NT2/D1 (cell line): Measurements from ENCODE around the gene KLHL11.
A peak's percentile ranks its signal among the peaks of the same experiment; 100 is the strongest.

Experiments used
- DNase-seq: peaks from one replicate; pipeline ENCODE4 v3.0.0-alpha.2; 2011; ENCODE audit warnings: low read depth, low spot score
- H3K27me3 ChIP-seq: 2 replicates; pipeline ENCODE4 v1.6.0; 2011; ENCODE audit warnings: mild to moderate bottlenecking; ENCODE audit not compliant: insufficient read length, insufficient read depth
- H3K36me3 ChIP-seq: 2 replicates; pipeline ENCODE4 v1.6.1; 2011; ENCODE audit warnings: mild to moderate bottlenecking, low read length, mixed read lengths; ENCODE audit not compliant: insufficient read depth, insufficient read length
- H3K4me1 ChIP-seq: 2 replicates; pipeline ENCODE4 v1.5.1; 2011; ENCODE audit not compliant: insufficient read depth, insufficient read length
- H3K4me3 ChIP-seq: 2 replicates; pipeline ENCODE4 v1.5.1; 2011; ENCODE audit warnings: low read depth; ENCODE audit not compliant: insufficient read length
- H3K9ac ChIP-seq: 2 replicates; pipeline ENCODE4 v1.6.0; 2011; ENCODE audit warnings: low read depth; ENCODE audit not compliant: insufficient read length
- H3K9me3 ChIP-seq: 2 replicates; pipeline ENCODE4 v1.5.1; 2011; ENCODE audit warnings: mild to moderate bottlenecking, low read length; ENCODE audit not compliant: insufficient read depth
- SUZ12 ChIP-seq: IDR thresholded peaks from 2 replicates; pipeline ENCODE4 v1.6.1; 2011; ENCODE audit not compliant: insufficient read length, insufficient read depth; ENCODE audit errors: extremely low read depth
- YY1 ChIP-seq: IDR thresholded peaks from 2 replicates; pipeline ENCODE4 v1.6.1; 2011; ENCODE audit not compliant: insufficient read length, insufficient read depth
- ZNF274 ChIP-seq: IDR thresholded peaks from 2 replicates; pipeline ENCODE4 v1.6.1; 2011; ENCODE audit warnings: mild to moderate bottlenecking, low read depth, low read length

The KLHL11 gene, protein sequence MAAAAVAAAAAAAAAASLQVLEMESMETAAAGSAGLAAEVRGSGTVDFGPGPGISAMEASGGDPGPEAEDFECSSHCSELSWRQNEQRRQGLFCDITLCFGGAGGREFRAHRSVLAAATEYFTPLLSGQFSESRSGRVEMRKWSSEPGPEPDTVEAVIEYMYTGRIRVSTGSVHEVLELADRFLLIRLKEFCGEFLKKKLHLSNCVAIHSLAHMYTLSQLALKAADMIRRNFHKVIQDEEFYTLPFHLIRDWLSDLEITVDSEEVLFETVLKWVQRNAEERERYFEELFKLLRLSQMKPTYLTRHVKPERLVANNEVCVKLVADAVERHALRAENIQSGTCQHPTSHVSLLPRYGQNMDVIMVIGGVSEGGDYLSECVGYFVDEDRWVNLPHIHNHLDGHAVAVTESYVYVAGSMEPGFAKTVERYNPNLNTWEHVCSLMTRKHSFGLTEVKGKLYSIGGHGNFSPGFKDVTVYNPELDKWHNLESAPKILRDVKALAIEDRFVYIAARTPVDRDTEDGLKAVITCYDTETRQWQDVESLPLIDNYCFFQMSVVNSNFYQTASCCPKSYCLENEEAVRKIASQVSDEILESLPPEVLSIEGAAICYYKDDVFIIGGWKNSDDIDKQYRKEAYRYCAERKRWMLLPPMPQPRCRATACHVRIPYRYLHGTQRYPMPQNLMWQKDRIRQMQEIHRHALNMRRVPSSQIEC

DNA sequence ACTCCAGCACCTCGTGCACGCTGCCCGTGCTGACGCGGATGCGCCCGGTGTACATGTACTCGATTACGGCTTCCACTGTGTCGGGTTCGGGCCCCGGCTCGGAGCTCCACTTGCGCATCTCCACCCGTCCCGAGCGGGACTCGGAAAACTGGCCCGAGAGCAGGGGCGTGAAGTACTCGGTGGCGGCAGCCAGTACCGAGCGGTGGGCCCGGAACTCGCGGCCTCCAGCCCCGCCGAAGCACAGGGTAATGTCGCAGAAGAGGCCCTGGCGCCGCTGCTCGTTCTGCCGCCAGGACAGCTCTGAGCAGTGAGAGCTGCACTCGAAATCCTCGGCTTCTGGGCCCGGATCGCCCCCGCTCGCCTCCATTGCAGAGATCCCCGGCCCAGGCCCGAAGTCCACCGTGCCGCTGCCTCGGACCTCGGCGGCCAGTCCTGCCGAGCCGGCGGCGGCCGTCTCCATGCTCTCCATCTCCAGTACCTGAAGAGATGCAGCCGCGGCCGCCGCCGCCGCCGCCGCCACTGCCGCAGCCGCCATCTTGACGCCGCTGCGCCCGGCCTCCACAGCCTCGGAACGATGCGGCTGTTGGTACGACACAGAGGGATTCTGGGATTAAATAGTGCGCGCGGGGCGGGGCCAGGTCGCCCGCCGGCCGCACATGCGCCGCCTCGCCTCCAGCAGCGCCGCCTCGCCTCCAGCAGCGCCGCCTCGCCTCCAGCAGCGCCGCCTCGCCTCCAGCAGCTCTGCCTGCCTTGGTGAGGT, at the start of gene KLHL11:
TSS of gene KLHL11 (minus strand) at position 588 of the 760 bp plus-strand sequence. CDS start at position 535, 53 bp downstream.
- Histone ChIP-seq H3K36me3 (peaks cover 38% of the 10 kb centered on the region), H3K27me3 (no peaks in the 10 kb centered on the region), H3K4me3 (peak within 1 kb of the TSS; percentile 98), H3K9ac (peak within 1 kb of the TSS; percentile 99), H3K4me1 (peaks cover 8% of the 10 kb centered on the region), H3K9me3 (no peaks in the 10 kb centered on the region)
- DNase-seq, result peak; percentile 80
- peak; percentile 81 for TF ChIP-seq YY1
- TF ChIP-seq ZNF274, result no peak

DNA sequence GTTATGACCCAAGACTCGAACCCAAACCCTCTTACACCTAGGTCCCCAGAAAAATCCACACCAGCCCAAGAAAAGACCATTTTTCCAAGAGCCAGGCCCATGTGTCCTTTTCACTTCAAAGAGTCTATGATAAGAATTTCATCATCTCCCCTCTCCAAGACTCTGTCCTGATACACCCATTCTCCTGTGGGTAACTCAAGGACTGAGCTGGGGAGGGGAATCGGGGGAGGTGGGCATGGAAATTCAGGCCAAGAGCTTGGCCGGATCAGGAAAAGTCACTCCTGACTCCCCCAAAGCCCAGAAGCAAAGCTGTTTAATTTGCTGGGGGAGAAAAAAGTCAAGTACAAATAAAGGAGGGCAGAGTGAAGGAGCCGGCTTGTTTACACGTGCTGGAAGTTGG, 49.8 kb upstream of the KLHL11 start:
- no peak for TF ChIP-seq SUZ12
- no peak for TF ChIP-seq YY1
- no peak for TF ChIP-seq ZNF274
- no peak overlapping the region for H3K4me3 ChIP-seq
- no peak for DNase-seq
- no peaks in the 10 kb centered on the region for H3K27me3 ChIP-seq
- peaks cover 15% of the 10 kb centered on the region for H3K4me1 ChIP-seq
- H3K36me3 ChIP-seq, result peaks cover 77% of the 10 kb centered on the region
- H3K9me3 ChIP-seq, result no peaks in the 10 kb centered on the region
- no peak overlapping the region for H3K9ac ChIP-seq

DNA sequence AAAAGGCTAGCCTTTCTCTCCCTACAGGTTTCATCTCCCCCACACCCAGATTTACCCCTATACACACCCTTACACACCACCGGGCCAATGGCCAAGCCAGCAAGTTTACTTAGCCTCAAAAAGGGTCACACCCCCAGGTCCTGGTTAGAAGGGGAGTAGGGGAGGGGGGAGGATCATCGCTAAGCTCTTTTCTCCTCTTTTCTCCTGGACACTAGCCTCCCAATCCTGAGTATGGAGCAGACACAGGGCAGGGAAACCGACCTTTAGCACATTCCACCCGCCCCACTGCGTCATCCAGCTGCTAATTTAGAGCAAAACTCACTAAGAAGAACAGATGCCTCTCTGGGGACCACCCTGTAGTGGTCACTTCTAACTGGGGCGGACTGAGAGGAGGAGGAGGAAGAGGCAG, 49.1 kb upstream of the KLHL11 start:
- Histone ChIP-seq H3K4me3 (no peak overlapping the region), H3K9ac (no peak overlapping the region), H3K36me3 (peaks cover 83% of the 10 kb centered on the region), H3K27me3 (no peaks in the 10 kb centered on the region), H3K4me1 (peaks cover 14% of the 10 kb centered on the region), H3K9me3 (no peaks in the 10 kb centered on the region)
- no peak for TF ChIP-seq SUZ12
- no peak for TF ChIP-seq ZNF274
- TF ChIP-seq YY1, result no peak
- no peak for DNase-seq

DNA sequence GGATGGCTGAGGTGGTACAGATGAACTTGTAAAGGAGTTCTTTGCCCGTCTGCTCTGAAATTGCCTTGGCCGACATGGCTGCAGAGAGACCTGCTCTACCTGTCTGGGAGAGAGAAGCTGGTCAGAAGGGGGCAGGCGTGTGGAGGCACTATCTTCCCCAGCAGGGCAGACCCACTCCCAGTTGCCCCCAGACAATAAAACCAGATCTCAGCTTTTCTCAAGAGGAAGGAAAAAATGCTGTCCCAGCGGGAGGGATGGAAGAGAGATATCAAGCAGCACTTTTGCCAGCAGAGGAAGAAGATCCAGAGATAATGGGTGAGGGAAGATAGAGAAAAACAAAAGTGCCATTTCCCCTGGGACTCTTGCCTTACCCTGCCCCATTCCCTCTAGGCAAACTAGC, 48.6 kb upstream of the KLHL11 start:
- H3K9ac ChIP-seq, result no peak overlapping the region
- TF ChIP-seq ZNF274, result no peak
- TF ChIP-seq SUZ12, result no peak
- TF ChIP-seq YY1, result no peak
- peaks cover 18% of the 10 kb centered on the region for H3K4me1 ChIP-seq
- H3K4me3 ChIP-seq, result no peak overlapping the region
- no peaks in the 10 kb centered on the region for H3K27me3 ChIP-seq
- DNase-seq, result no peak
- H3K36me3 ChIP-seq, result peaks cover 89% of the 10 kb centered on the region
- no peaks in the 10 kb centered on the region for H3K9me3 ChIP-seq

DNA sequence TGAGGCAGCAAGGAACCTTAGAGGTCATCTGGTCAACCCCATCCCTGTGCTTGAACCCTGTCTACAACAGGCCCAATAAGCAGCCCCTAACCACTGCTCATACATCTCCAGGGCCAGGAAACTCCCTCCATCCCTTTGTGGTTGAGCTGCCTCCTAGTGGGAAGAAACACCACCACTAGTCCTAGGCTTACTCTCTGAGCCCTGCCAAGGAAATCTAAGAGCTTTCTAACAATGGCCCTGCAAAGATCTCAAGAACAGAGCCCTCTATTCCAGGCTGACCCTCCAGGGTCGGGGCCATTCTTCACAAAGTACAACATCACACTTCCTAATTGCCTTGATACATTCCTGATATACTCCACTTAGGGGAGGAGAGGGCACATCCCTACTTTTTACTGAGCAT, 47.7 kb upstream of the KLHL11 start:
- no peak for DNase-seq
- peaks cover 20% of the 10 kb centered on the region for H3K4me1 ChIP-seq
- no peaks in the 10 kb centered on the region for H3K9me3 ChIP-seq
- H3K4me3 ChIP-seq, result no peak overlapping the region
- H3K36me3 ChIP-seq, result peaks cover 96% of the 10 kb centered on the region
- no peaks in the 10 kb centered on the region for H3K27me3 ChIP-seq
- H3K9ac ChIP-seq, result no peak overlapping the region
- TF ChIP-seq YY1 (no peak), ZNF274 (no peak), SUZ12 (no peak)

DNA sequence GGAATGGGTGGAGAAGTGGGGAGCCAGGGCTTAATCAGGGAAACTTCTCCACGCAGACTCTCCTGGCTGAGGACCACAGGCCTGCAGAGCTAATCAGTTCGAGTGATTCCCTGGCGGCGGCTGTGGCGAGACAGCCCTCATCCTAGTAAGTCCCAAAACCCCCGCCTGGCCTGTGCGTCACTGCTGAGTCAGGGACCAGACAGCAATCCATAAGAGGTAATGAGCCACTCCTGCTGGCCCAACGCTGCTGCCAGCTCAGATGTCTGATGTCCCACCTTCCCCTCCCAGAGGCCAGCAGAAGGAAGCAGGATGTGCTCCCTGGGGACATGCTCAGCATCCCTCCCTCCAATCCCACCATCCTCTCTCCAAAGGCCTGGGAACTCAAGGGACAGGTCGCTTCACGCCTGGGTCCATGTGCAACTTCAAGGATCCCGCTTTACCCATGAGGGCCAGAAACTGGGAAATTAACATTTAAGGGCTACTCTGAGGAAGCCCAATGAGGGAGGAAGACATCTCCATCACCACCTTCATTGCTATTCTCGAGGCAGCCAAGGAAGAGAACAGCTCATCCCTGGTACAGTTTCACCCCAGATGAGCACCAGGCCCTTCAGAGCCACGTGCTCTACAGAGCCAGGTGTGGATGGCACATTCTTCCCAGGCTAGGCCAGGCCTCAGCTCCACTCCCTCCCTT, 45.6 kb upstream of the KLHL11 start:
- H3K9me3 ChIP-seq, result no peaks in the 10 kb centered on the region
- TF ChIP-seq SUZ12 (no peak), ZNF274 (no peak), YY1 (no peak)
- H3K27me3 ChIP-seq, result no peaks in the 10 kb centered on the region
- DNase-seq, result no peak
- peaks cover 100% of the 10 kb centered on the region for H3K36me3 ChIP-seq
- peaks cover 21% of the 10 kb centered on the region for H3K4me1 ChIP-seq
- H3K4me3 ChIP-seq, result no peak overlapping the region
- H3K9ac ChIP-seq, result no peak overlapping the region
